ENCODE measurements around the gene LDB2. TPM values are rescaled to one million over a fixed set of nuclear protein-coding genes. Genes with fewer than 3 reads are reported as not detected.

The LDB2 gene
- total RNA-seq, 1 donor from 2014 or later: 55.8 TPM

GRCh38 chr4:16790508-16790907 is 107.9 kb downstream of the LDB2 start:
- H3K27me3 ChIP-seq (ENCODE audit: control insufficient read depth in 3 of 3, insufficient read depth in 3 of 3, low read length in 3 of 3): no peaks in the 10 kb centered on the region
- no peak overlapping the region for H3K9ac ChIP-seq (ENCODE audit: low read depth in 1 of 3, low read length in 3 of 3)
- peaks cover 0 to 2% (median 0%) of the 10 kb centered on the region in 3 donors for H3K9me3 ChIP-seq (ENCODE audit: control insufficient read depth in 3 of 3, low read length in 3 of 3)
- H3K36me3 ChIP-seq (ENCODE audit: control insufficient read depth in 3 of 3, insufficient read depth in 3 of 3, low read length in 3 of 3): no peaks in the 10 kb centered on the region
- no peaks in the 10 kb centered on the region for H3K4me1 ChIP-seq (ENCODE audit: control insufficient read depth in 3 of 3, insufficient read depth in 3 of 3, low read length in 3 of 3)
- no peak overlapping the region for H3K4me3 ChIP-seq (ENCODE audit: low read length in 3 of 3)
- no peak overlapping the region for H3K27ac ChIP-seq (ENCODE audit: low read depth, low read length)

GRCh38 chr4:16788868-16789267 is 109.6 kb downstream of the LDB2 start:
- H3K4me3 ChIP-seq (ENCODE audit: low read length in 3 of 3): no peak overlapping the region
- no peak overlapping the region for H3K9ac ChIP-seq (ENCODE audit: low read depth in 1 of 3, low read length in 3 of 3)
- H3K27me3 ChIP-seq (ENCODE audit: control insufficient read depth in 3 of 3, insufficient read depth in 3 of 3, low read length in 3 of 3): no peaks in the 10 kb centered on the region
- H3K27ac ChIP-seq (ENCODE audit: low read depth, low read length): no peak overlapping the region
- no peaks in the 10 kb centered on the region for H3K4me1 ChIP-seq (ENCODE audit: control insufficient read depth in 3 of 3, insufficient read depth in 3 of 3, low read length in 3 of 3)
- H3K9me3 ChIP-seq (ENCODE audit: control insufficient read depth in 3 of 3, low read length in 3 of 3): peaks cover 0 to 2% (median 0%) of the 10 kb centered on the region in 3 donors
- H3K36me3 ChIP-seq (ENCODE audit: control insufficient read depth in 3 of 3, insufficient read depth in 3 of 3, low read length in 3 of 3): no peaks in the 10 kb centered on the region

- no peak overlapping the region for H3K27ac ChIP-seq (ENCODE audit: low read depth, low read length)
- no peaks in the 10 kb centered on the region for H3K27me3 ChIP-seq (ENCODE audit: control insufficient read depth in 3 of 3, insufficient read depth in 3 of 3, low read length in 3 of 3)
- no peak overlapping the region for H3K4me3 ChIP-seq (ENCODE audit: low read length in 3 of 3)
- no peaks in the 10 kb centered on the region for H3K36me3 ChIP-seq (ENCODE audit: control insufficient read depth in 3 of 3, insufficient read depth in 3 of 3, low read length in 3 of 3)
- H3K9ac ChIP-seq (ENCODE audit: low read depth in 1 of 3, low read length in 3 of 3): no peak overlapping the region
- no peaks in the 10 kb centered on the region for H3K4me1 ChIP-seq (ENCODE audit: control insufficient read depth in 3 of 3, insufficient read depth in 3 of 3, low read length in 3 of 3)
- H3K9me3 ChIP-seq (ENCODE audit: control insufficient read depth in 3 of 3, low read length in 3 of 3): peaks cover 0 to 2% (median 0%) of the 10 kb centered on the region in 3 donors
These were observed 112.5 kb downstream of the LDB2 start for GRCh38 chr4:16785793-16786527.

GRCh38 chr4:16783119-16783518 is 115.3 kb downstream of the LDB2 start:
- H3K4me1 ChIP-seq (ENCODE audit: control insufficient read depth in 3 of 3, insufficient read depth in 3 of 3, low read length in 3 of 3): no peaks in the 10 kb centered on the region
- H3K9ac ChIP-seq (ENCODE audit: low read depth in 1 of 3, low read length in 3 of 3): no peak overlapping the region
- no peaks in the 10 kb centered on the region for H3K27me3 ChIP-seq (ENCODE audit: control insufficient read depth in 3 of 3, insufficient read depth in 3 of 3, low read length in 3 of 3)
- peaks cover 0 to 2% (median 0%) of the 10 kb centered on the region in 3 donors for H3K9me3 ChIP-seq (ENCODE audit: control insufficient read depth in 3 of 3, low read length in 3 of 3)
- no peak overlapping the region for H3K27ac ChIP-seq (ENCODE audit: low read depth, low read length)
- no peak overlapping the region for H3K4me3 ChIP-seq (ENCODE audit: low read length in 3 of 3)
- H3K36me3 ChIP-seq (ENCODE audit: control insufficient read depth in 3 of 3, insufficient read depth in 3 of 3, low read length in 3 of 3): peaks cover 0 to 1% (median 0%) of the 10 kb centered on the region in 3 donors

GRCh38 chr4:16779028-16779675 is 119.3 kb downstream of the LDB2 start:
- H3K36me3 ChIP-seq (ENCODE audit: control insufficient read depth in 3 of 3, insufficient read depth in 3 of 3, low read length in 3 of 3): peaks cover 0 to 7% (median 2%) of the 10 kb centered on the region in 3 donors
- no peak overlapping the region for H3K9ac ChIP-seq (ENCODE audit: low read depth in 1 of 3, low read length in 3 of 3)

GRCh38 chr4:16777726-16778125 is 120.7 kb downstream of the LDB2 start:
- H3K9ac ChIP-seq (ENCODE audit: low read depth in 1 of 3, low read length in 3 of 3): no peak overlapping the region
- peaks cover 0 to 7% (median 2%) of the 10 kb centered on the region in 3 donors for H3K36me3 ChIP-seq (ENCODE audit: control insufficient read depth in 3 of 3, insufficient read depth in 3 of 3, low read length in 3 of 3)
- H3K4me1 ChIP-seq (ENCODE audit: control insufficient read depth in 3 of 3, insufficient read depth in 3 of 3, low read length in 3 of 3): no peaks in the 10 kb centered on the region
- no peak overlapping the region for H3K27ac ChIP-seq (ENCODE audit: low read depth, low read length)
- H3K9me3 ChIP-seq (ENCODE audit: control insufficient read depth in 3 of 3, low read length in 3 of 3): no peaks in the 10 kb centered on the region
- no peaks in the 10 kb centered on the region for H3K27me3 ChIP-seq (ENCODE audit: control insufficient read depth in 3 of 3, insufficient read depth in 3 of 3, low read length in 3 of 3)
- no peak overlapping the region for H3K4me3 ChIP-seq (ENCODE audit: low read length in 3 of 3)

More at GRCh38 chr4:16779028-16779675, 119.3 kb downstream of the LDB2 start:
- Histone ChIP-seq H3K9me3 (ENCODE audit: control insufficient read depth in 3 of 3, low read length in 3 of 3) (no peaks in the 10 kb centered on the region), H3K4me3 (ENCODE audit: low read length in 3 of 3) (no peak overlapping the region), H3K27ac (ENCODE audit: low read depth, low read length) (no peak overlapping the region), H3K27me3 (ENCODE audit: control insufficient read depth in 3 of 3, insufficient read depth in 3 of 3, low read length in 3 of 3) (no peaks in the 10 kb centered on the region), H3K4me1 (ENCODE audit: control insufficient read depth in 3 of 3, insufficient read depth in 3 of 3, low read length in 3 of 3) (no peaks in the 10 kb centered on the region)

- Histone ChIP-seq H3K9ac (ENCODE audit: low read depth in 1 of 3, low read length in 3 of 3) (no peak overlapping the region), H3K36me3 (ENCODE audit: control insufficient read depth in 3 of 3, insufficient read depth in 3 of 3, low read length in 3 of 3) (peaks cover 0 to 7% (median 2%) of the 10 kb centered on the region in 3 donors), H3K9me3 (ENCODE audit: control insufficient read depth in 3 of 3, low read length in 3 of 3) (no peaks in the 10 kb centered on the region), H3K4me3 (ENCODE audit: low read length in 3 of 3) (no peak overlapping the region), H3K4me1 (ENCODE audit: control insufficient read depth in 3 of 3, insufficient read depth in 3 of 3, low read length in 3 of 3) (no peaks in the 10 kb centered on the region), H3K27ac (ENCODE audit: low read depth, low read length) (no peak overlapping the region), H3K27me3 (ENCODE audit: control insufficient read depth in 3 of 3, insufficient read depth in 3 of 3, low read length in 3 of 3) (no peaks in the 10 kb centered on the region)
These were observed 122.9 kb downstream of the LDB2 start for GRCh38 chr4:16775411-16776154.

GRCh38 chr4:16772366-16772850 is 126.0 kb downstream of the LDB2 start:
- H3K36me3 ChIP-seq (ENCODE audit: control insufficient read depth in 3 of 3, insufficient read depth in 3 of 3, low read length in 3 of 3): peaks cover 0 to 4% (median 2%) of the 10 kb centered on the region in 3 donors
- no peaks in the 10 kb centered on the region for H3K4me1 ChIP-seq (ENCODE audit: control insufficient read depth in 3 of 3, insufficient read depth in 3 of 3, low read length in 3 of 3)
- H3K9me3 ChIP-seq (ENCODE audit: control insufficient read depth in 3 of 3, low read length in 3 of 3): no peaks in the 10 kb centered on the region
- H3K4me3 ChIP-seq (ENCODE audit: low read length in 3 of 3): no peak overlapping the region
- H3K9ac ChIP-seq (ENCODE audit: low read depth in 1 of 3, low read length in 3 of 3): no peak overlapping the region
- H3K27ac ChIP-seq (ENCODE audit: low read depth, low read length): no peak overlapping the region
- H3K27me3 ChIP-seq (ENCODE audit: control insufficient read depth in 3 of 3, insufficient read depth in 3 of 3, low read length in 3 of 3): no peaks in the 10 kb centered on the region

GRCh38 chr4:16770710-16771285 is 127.6 kb downstream of the LDB2 start:
- Histone ChIP-seq H3K27ac (ENCODE audit: low read depth, low read length) (no peak overlapping the region), H3K27me3 (ENCODE audit: control insufficient read depth in 3 of 3, insufficient read depth in 3 of 3, low read length in 3 of 3) (no peaks in the 10 kb centered on the region), H3K36me3 (ENCODE audit: control insufficient read depth in 3 of 3, insufficient read depth in 3 of 3, low read length in 3 of 3) (no peaks in the 10 kb centered on the region), H3K9me3 (ENCODE audit: control insufficient read depth in 3 of 3, low read length in 3 of 3) (no peaks in the 10 kb centered on the region), H3K4me3 (ENCODE audit: low read length in 3 of 3) (no peak overlapping the region), H3K9ac (ENCODE audit: low read depth in 1 of 3, low read length in 3 of 3) (no peak overlapping the region), H3K4me1 (ENCODE audit: control insufficient read depth in 3 of 3, insufficient read depth in 3 of 3, low read length in 3 of 3) (no peaks in the 10 kb centered on the region)

Measured in skeletal muscle tissue (tissue), 4 donors.